GM10847 (cell line): Measurements from ENCODE around the gene GFRA1.

Source experiments
- POLR2A ChIP-seq: IDR thresholded peaks from 2 replicates; pipeline ENCODE4 v1.6.1; 2011; ENCODE audit not compliant: insufficient read length; ENCODE audit errors: extremely low read depth

Gene GFRA1

DNA sequence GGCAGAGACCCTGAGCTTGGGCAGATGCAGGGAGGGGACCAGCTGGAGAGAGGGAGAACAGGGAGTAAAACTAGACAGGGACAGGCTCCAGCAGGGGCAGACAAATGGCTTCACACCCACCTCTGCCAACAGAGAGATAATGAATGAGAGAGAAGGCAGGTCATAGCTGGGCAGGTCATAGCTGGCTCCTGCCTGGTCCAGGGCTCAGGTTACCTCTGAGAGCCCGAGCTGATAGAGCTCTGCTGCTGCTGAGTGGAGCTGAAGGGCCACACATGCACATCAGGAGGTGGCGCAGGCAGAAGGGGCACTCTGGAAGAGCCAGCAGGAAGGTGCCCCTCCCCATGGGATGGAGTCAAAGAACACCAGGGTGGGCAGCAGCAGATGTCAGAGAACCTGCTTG is 154.2 kb downstream of the GFRA1 start:
- TF ChIP-seq POLR2A, result no peak

DNA sequence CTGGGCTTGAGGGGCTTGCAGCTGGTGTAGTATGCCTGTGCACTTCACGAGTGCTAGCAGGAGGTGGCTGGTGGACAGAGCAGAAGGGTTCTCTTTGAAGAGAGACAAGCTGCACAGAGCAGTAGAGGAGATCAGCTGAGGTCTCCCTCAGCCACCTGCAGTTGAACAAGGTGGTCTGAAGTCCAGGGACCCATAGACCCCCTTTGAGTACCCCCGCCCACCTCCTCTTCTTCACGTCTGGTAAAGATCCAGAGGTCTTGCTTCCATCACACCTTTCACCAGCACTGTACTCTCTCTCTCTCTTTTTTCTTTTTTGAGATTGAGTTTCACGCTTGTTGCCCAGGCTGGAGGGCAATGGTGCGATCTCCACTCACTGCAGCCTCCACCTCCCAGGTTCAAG is 157.2 kb downstream of the GFRA1 start:
- no peak for TF ChIP-seq POLR2A

DNA sequence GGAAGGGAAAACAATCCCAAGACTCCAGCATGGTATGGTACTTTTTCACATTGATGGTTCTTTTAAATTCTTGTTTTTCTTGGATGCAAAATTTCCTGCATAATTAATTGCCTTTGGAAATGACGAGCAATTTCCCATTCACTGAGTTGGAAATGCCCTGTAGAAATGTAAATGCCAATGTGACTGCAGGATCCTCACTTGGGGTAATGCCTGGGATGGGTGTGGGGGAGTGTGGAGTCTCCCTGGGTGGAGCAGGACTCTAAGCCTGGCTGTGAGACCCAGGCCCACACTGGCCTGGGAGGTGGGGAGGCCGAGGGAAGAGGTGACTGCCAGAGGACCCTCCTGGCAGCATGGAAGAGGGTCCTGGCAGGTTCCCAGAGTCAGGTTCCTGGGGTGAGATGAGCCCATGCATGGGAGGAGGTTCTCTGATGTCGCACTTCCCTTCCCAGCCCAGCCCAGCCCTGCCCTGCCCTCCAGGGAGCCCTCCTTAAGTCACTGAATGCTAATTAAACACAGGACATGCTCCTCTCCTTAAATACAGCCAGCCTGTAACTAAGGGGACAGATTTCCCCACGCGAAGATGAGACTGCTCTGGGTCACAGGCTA is 157.9 kb downstream of the GFRA1 start:
- no peak for TF ChIP-seq POLR2A

DNA sequence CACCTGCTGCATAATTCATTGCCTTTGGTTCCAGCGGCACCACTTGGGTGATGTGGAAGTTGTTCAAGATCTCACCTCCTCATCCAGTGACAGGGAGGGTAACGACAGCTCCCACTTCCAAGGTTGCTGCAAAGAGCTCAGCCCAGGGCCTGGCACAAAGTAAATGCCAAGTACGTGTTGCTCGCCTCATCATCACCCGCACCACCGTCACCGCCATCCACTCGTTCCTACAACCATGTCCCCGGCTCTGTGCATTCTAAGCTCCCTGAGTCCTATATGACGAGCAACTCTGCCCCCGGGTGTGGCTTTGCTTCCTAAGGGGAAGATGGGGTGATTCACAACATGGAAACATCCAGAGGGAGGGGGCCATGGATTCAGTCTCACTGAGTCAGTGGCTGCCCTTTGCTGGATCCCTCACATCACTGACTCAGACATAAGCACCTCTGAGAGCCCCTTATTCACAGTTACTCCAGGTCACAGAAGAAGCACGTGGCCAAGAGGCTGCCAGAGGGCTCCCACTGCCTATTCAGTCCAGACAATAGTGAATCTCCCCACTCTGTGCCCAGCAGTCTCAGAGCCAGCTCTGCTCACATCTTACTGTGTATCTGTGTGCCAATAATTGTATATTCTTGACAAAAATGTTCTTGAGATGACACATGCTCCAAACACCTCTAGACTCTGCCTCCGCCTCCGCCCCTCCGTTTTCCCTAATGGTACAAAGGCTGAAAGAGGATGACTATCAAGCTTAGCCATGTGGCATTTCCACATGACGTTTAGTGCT is 159.1 kb downstream of the GFRA1 start:
- TF ChIP-seq POLR2A, result no peak

DNA sequence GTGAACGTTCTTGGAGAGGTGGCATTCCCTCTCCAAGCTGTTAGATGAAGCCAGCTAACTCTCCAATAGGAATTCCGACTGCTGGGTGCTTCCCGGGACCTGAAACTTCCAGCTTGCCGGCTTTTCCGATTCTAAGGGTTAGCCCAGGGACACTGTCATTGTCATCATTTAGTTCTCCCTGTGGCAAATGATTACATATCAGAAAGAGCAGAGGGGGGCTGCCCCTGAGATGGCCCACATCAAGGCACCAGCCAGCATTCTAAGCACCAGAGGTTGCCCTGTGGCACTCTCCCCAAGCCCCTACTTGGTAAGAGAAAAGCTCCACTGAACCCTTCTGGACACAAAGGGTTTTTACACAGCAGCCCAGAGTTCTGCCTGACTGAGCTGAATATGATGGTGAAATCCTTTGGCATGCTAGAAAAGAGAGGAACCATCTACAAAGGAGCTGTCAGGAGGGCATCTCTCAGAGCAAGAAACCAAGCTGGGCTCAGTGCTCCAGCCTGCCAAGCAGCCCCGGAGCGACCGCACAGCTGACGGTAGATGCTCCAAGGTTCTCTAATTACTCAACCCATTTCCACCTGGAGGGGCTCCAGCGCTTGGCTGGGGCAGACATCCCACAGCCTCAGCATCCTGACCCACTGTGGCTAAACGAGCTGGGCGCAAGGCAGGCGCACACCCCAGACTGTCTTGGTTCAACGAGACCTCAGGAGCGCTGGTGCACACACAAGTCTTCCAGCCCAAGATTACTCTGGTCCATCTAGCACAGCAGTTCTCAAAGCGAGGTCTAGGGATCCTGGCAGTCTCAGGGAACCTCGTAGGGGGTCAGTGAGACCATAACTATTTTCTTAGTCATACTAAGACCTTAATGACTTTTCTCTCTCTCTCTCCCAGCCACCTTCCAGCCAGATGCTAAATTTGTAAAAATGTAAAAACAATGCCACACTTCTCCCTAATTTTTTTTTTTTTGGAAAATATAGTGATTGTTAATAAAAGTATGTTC is 160.5 kb downstream of the GFRA1 start:
- TF ChIP-seq POLR2A, result no peak

DNA sequence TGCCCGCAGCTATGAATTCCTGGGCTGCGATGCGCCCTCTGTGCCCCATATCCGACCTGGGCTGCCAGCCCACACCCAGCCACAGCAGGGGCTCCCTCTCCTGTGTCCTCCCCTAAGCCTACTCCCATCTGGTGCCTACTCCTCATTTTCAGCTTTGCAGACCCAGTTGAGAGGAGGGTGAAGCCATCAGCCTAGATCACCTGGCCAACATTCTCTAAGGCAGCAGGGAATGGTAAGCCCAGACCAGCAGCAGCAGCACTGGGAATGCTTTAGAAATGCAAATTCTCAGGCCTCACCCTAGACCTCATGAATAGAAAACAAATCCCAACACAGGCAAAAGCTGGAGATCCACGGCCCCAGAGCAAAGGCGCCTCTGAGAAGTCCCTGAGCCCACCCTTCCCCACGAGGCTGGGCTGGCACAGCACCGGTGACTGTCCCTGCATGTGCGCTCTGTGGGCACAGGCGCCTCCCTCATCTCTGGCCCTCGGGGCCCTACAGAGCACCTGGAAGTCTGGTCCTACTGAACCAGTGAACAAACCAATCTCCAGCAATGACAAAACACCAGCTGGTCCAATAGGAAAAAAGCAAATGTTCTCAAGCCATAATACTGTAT is 161.4 kb downstream of the GFRA1 start:
- TF ChIP-seq POLR2A, result no peak

DNA sequence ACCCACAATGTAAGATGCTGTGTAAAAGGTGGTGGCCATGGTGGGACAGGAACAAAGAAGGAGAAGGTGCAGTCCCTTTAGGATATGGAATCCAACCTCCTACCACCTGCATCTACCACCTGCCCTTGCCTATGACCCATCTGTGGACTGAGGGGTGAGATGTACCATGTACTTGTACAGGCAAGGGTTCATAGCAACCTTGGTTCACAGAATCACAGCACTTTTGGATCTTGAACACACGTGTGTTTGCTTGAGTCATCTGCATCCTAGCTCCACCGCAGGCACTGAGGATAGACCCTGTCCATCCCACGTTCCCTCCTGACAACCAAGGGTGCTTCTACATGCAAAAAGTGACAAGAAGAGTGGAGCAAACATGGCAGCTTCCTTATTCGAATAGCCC is 162.3 kb downstream of the GFRA1 start:
- no peak for TF ChIP-seq POLR2A

DNA sequence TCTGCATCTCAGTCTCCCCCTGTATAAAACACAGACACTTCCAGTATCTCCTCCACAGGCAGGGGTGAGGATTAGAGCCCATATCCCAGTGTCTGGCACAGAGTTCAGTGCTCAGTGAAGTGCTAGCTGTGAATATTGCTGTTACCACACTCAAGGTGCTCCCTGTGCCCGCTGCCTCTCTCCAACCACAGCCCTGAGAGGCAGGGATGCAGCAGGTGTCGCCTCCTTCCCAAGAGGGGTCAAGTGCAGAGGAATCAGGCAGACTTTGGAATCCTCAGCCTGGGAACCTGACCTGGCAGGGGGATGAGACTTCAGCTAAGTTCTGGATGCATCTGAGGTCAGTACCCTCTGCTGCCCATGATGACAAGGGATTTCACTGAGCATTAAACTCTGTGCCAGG is 163.1 kb downstream of the GFRA1 start:
- TF ChIP-seq POLR2A, result no peak

DNA sequence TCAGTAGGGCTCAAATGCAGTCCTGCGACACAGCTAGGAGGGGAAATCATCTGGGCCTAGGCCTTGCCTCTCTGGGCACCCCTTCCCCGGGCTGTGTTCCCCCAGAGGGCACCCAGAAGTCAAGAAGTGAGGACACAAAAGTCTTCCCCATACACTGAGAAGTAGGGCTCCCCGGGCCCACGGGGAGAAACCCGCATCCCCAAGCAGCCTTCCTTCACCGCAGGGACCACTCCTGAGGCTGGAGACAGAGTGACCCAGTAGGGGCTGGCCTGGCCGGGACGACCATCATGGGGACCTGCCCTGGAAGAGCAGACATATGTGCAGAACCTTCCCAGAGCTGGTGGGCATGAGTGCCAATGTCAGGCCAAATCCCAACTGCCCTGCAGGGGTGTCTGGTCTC is 163.5 kb downstream of the GFRA1 start:
- no peak for TF ChIP-seq POLR2A

DNA sequence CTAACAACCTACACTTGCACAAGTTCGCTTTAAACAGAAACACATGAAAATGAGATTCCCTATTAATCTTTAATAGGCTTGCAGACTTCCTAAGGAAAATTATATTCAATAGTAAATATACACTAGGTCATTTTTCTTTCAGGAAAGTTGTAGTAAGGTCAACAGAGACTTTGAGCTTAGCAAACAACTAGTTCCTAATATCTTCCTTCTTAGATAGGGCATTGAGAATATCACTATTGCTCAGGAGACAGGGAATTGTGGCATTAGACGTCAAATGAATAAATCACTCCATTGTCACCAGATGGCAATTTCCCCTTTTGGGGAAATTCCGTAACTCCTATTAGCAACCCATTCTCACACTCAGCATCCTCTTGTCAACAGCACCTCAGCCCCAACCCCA is 164.9 kb downstream of the GFRA1 start:
- TF ChIP-seq POLR2A, result no peak

DNA sequence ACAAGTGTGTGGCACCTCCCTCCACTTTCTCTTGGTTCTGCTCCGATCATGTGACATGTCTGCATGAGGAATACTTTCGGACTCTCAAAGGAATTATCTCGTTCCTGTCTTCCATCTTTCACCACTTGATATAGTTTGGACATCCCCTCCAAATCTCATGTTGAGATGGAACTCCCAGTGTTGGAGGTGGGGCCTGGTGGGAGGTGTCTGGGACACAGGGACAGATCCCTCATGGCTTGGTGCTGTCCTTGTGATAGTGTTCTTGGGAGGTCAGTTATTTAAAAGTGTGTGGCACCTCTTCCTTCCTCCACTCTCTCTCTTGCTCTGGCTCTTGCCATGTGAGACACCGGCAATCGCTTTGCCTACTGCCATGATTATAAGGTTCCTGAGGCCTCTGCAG is 166.4 kb downstream of the GFRA1 start:
- TF ChIP-seq POLR2A, result no peak

- TF ChIP-seq POLR2A, result no peak
These were observed 167.7 kb downstream of the GFRA1 start for GRCh38 chr10:116105264-116105663.

- TF ChIP-seq POLR2A, result no peak
These were observed 168.6 kb downstream of the GFRA1 start for GRCh38 chr10:116104210-116104932.

DNA sequence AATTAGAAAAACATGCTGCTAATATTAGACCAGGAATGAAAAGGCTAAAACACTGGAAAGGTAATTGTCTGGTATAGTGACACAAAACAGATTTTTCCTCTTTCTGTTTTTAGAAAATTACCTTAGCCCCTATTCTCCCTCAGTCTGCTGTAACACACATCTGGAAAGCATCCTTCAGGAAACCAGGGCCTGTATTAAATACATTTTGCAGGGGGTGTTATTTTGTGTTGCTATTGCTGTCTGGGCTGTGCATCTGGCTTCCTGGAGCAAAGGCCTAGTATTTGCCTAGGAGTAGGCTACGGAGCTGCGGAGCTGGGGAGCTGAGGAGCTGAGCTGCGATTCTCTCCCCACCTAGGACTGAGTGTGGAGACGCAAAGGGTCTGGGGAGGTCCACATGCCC is 169.3 kb downstream of the GFRA1 start:
- no peak for TF ChIP-seq POLR2A

GRCh38 chr10:116101616-116102315 is 171.2 kb downstream of the GFRA1 start:
- TF ChIP-seq POLR2A, result no peak

DNA sequence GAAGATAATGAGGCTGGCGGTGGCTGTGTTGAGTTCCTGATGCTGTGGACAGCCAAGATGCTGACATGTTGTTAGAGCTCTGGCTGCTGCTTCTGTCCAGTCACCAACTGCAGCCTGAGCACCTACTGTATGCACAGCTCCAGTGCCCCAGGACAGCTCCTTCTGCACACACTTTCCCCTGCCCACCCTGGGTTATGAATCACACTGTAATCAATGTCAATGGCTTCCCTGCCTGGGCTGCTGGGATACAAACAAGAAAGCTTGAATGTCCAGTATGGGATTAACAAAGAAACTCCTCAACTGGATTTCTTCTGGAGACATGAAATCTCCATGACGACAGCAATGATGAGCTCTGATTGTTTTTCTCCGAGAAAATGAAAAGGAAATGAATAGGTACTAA is 172.0 kb downstream of the GFRA1 start:
- TF ChIP-seq POLR2A, result no peak
